Measurements from ENCODE around the gene P2RX5.
"Not testable (repeated sequence)": the region's sequence is repeated elsewhere in the genome, so short reads cannot be mapped to it uniquely, and the experiment has no call there.

- TF ChIP-seq EZH2 (IDR thresholded peaks at IDR 0.05); POLR2AphosphoS5 (IDR thresholded peaks at IDR 0.05; ENCODE audit: borderline replicate concordance, low read depth, low read length): not testable (repeated sequence)
Measured at GRCh38 chr17:3702041-3702539, 6.1 kb upstream of the P2RX5 start.
